Activated T-helper 1 cell treated with anti-CD3 and anti-CD28 coated beads, Interleukin-2, amount 50 U/mL, for 16 hours (primary cell): ENCODE measurements around the gene SYT10.
"Not testable (repeated sequence)": the region's sequence is repeated elsewhere in the genome, so short reads cannot be mapped to it uniquely, and the experiment has no call there.

Experiments
- DNase-seq, 2 donors: peaks; one replicate each; pipeline ENCODE4 v3.0.0-alpha.2; 2020; ENCODE audit warnings: low read depth in 1 of 2, low spot score in 1 of 2

SYT10 gene

GRCh38 chr12:33439587-33440011 is at the start of gene SYT10:
Gene SYT10 (minus strand): TSS chr12:33439819. CDS start chr12:33439522, 297 bp downstream.
- no peak for DNase-seq

GRCh38 chr12:33488036-33488435 is 48.4 kb upstream of the SYT10 start:
- DNase-seq, result no peak

GRCh38 chr12:33486058-33486457 is 46.4 kb upstream of the SYT10 start:
- DNase-seq, result no peak

- no peak for DNase-seq
These were observed 44.5 kb upstream of the SYT10 start for GRCh38 chr12:33484161-33484560.

GRCh38 chr12:33480366-33480765 is 40.7 kb upstream of the SYT10 start:
- no peak for DNase-seq

GRCh38 chr12:33476058-33476457 is 36.4 kb upstream of the SYT10 start:
- DNase-seq, result no peak

GRCh38 chr12:33472299-33472698 is 32.7 kb upstream of the SYT10 start:
- DNase-seq, result no peak

- DNase-seq, result no peak
These were observed 15.5 kb upstream of the SYT10 start for GRCh38 chr12:33455096-33455495.

GRCh38 chr12:33450480-33450879 is 10.9 kb upstream of the SYT10 start:
- DNase-seq, result no peak

GRCh38 chr12:33440477-33440876 is 858 bp upstream of the SYT10 start:
- DNase-seq, result no peak

GRCh38 chr12:33438851-33439586 is 600 bp downstream of the SYT10 start:
- no peak for DNase-seq

- DNase-seq, result no peak
These were observed 1.4 kb downstream of the SYT10 start for GRCh38 chr12:33438025-33438772.

GRCh38 chr12:33437598-33437997 is 2.0 kb downstream of the SYT10 start:
- no peak for DNase-seq

GRCh38 chr12:33432992-33433391 is 6.6 kb downstream of the SYT10 start:
- no peak for DNase-seq

- DNase-seq, result no peak
These were observed 8.0 kb downstream of the SYT10 start for GRCh38 chr12:33431648-33432047.

GRCh38 chr12:33429468-33429867 is 10.2 kb downstream of the SYT10 start:
- no peak for DNase-seq

GRCh38 chr12:33427071-33427470 is 12.5 kb downstream of the SYT10 start:
- DNase-seq, result no peak

GRCh38 chr12:33423706-33424105 is 15.9 kb downstream of the SYT10 start:
- DNase-seq, result no peak

- DNase-seq, result not testable (repeated sequence)
These were observed 27.2 kb downstream of the SYT10 start for GRCh38 chr12:33412410-33412809.

GRCh38 chr12:33383503-33383902 is 56.1 kb downstream of the SYT10 start:
- no peak for DNase-seq

- DNase-seq, result no peak
These were observed 63.5 kb downstream of the SYT10 start for GRCh38 chr12:33376153-33376552.

GRCh38 chr12:33370318-33370717 is 69.3 kb downstream of the SYT10 start:
- no peak for DNase-seq

- no peak for DNase-seq
These were observed 82.4 kb downstream of the SYT10 start for GRCh38 chr12:33357181-33357580.
